NCI-H2196 (cell line): ENCODE data around the gene POLDIP2.

Experiments
- DNase-seq: peaks from one replicate; lab custom pipeline; 2025; ENCODE audit not compliant: unreplicated experiment; lab: John Stamatoyannopoulos, UW

The POLDIP2 gene, protein sequence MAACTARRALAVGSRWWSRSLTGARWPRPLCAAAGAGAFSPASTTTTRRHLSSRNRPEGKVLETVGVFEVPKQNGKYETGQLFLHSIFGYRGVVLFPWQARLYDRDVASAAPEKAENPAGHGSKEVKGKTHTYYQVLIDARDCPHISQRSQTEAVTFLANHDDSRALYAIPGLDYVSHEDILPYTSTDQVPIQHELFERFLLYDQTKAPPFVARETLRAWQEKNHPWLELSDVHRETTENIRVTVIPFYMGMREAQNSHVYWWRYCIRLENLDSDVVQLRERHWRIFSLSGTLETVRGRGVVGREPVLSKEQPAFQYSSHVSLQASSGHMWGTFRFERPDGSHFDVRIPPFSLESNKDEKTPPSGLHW

DNA sequence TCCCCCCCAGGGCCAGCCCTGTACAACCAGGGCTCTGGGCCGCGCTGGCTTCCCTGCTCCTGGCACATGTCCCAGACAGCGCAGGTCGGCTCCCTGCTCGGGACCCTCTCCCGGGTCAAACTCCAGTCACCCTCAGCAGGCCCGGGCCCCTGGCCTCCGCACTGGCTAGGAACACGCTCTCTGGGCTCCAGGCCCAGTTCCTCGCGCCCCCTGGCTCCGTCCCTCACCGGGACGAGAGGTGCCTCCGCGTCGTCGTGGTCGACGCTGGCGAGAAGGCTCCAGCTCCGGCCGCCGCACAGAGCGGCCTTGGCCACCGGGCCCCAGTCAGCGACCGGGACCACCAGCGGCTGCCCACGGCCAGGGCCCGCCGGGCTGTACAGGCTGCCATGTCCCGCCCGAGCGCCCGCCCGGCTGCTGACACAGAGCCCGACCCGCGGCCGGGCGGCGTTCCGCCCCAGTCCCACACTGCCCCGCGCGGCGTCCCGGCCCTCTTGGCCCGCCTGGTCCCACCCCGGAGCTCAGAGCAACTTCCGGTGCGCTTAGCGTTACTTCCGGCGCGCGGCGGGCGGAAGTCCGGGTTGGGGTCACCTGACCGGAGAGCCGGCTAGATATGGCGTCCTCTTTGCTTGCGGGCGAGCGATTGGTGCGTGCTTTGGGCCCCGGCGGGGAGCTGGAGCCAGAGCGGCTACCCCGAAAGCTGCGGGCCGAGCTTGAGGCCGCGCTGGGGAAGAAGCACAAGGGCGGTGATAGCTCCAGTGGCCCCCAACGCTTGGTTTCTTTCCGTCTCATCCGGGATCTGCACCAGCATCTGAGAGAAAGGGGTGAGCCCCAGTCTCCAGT, at the start of gene POLDIP2:
TSS of gene POLDIP2 (minus strand) at position 467 of the 840 bp plus-strand sequence. CDS start at position 388, 79 bp downstream.
- DNase-seq: peak; percentile 80

- DNase-seq: peak; percentile 33
Measured at GRCh38 chr17:28406473-28406814, 49.1 kb upstream of the POLDIP2 start.

DNA sequence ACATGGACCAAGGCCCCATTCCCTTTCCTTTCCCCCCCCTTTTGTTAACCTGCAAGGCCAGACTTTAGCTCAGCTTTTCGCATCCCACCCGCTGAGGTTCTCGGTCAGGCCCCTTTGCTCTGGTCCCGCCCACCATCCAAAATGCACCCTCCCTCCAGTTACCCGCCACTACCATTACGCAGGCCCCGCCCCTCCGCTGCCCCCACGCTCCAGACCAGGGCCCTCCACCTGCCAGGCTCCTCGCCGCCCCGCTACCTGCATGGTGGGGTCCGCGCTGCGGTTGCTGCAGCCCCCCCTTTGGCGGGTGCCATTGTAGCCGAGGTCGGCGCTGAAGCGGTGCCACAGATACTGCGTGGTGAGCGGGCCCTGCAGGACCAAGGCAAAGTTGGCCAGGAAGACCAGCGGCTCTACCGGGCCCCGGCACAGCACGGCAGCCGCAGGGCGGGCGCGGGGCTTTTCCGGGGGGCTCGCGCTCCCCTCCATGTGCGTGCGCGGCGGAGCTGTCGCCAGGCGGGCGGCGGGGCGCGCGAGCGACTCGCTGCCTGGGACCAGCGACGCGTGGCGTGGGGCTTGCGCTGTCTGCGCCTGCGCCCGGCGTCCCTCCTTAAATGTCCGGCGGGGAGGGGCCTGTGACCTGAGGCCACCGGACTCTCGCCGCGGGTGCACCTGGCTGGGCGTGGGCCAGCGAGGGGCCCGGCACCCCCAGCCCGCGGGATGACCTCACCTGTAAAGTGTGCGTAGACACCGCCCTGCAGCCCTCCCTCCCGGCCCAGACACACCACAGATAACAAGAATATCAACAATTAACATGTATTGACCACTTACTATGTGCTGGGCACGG, 48.5 kb upstream of the POLDIP2 start, which contains the start of gene SLC46A1:
TSS of gene SLC46A1 (minus strand) at position 581 of the 841 bp plus-strand sequence. CDS start at position 483, 98 bp downstream.
- peak; percentile 42 for DNase-seq

GRCh38 chr17:28404812-28405570, 47.7 kb upstream of the POLDIP2 start:
- no peak for DNase-seq

DNA sequence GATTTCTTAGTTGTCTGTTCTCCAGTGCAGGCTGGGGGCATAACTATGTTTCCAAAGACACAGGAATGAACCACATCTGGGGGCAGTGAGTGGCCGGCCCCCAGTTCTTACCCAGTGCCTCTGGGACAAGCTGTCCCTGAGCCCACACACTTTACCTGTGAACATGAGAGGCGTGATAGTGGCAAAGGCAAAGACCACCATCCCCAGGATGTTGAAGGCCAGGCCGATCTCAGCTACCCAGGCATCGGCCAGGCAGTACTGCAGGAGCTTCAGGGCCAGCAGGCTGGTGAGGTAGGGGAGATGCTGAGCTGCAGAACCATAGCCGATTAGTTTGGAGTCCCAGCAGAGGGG, 47.1 kb upstream of the POLDIP2 start:
- no peak for DNase-seq

DNA sequence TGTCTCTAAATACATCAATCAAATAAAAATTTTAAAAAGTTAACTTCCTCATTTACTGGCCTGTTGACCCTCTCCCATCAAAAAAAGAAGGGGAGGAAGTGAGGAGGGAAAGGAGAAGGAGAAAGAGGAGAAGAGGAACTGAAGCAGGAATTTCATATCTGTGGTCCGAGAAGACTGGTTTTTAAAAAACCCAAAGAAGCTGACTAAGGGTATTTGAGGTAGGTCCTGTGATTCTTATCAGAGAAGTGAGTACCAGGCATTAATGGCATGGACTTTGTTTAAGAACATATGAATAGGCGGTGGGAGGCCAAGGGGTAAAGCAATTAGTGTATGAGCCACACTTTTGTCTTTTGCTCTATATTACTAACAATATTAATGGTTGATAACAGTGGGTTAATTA, 46.7 kb upstream of the POLDIP2 start:
- no peak for DNase-seq

DNA sequence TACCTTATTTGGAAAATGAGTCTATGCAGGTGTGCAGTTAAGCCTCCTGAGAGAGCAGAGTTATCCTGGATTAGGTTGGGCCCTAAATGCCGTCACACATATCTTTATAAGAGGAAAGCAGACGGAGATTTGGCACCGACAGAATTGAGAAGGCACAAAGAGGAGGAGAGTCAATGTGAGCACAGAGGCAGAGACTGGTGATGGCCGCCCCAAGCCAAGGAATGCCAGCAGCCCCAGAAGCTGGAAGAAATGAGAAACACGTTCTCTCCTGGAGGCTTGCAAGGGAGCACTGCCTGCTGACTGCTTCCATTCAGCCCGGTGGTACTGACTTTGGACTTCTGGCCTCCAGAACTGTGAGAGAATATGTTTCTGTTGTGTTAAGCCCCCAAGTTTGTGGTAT, 45.5 kb upstream of the POLDIP2 start:
- no peak for DNase-seq

GRCh38 chr17:28402224-28402630, 44.9 kb upstream of the POLDIP2 start:
- no peak for DNase-seq

DNA sequence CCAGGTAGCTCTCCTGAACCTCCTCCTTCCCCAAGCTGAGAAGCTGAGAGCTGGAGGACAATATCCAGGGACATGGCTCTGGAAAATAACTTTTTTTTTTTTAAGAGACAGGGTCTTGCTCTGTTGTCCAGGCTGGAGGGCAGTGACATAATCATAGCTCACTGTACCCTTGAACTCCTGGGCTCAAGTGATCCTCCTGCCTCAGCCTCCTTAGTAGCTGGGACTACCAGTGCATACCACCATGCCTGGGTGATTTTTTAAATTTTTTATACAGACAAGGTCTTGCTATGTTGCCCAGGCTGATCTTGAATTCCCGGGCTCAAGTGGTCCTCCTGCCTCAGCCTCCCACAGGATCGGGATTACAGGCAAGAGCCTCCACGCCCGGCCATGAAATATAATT, 42.5 kb upstream of the POLDIP2 start:
- DNase-seq: no peak

DNA sequence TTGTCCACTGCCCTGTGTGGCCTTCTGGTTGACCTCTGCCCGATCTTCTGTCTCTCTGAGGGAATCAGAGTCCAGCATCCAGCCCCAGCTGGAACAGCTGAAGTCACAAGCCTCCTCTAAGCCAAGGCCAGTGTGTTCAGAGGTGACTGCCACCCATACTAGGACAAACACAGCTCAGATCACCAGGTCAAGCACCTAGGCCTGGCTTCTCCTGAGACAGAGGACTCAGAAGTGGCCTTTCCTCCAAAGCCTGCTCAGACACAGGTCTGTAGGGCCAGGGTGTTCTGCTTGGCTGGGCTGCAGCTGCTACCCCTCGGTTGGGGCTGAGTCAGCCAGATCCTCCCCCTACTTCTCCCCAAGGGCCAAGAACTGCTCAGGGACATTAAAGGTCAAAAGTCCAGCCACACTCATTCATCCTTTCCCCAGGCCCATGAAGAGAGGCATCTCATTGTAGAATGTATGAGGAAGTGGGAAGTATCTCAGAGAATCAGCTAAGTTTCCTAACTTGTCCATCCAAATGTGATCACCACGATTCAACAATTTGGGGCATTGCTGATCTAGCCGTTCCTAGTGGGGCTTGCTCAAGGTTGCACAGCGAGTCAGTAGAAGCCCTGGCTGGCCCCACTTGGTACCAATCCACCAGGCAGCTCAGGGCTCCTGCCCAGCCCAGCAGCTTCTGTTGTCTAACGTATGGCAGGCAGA, 41.1 kb upstream of the POLDIP2 start:
- DNase-seq: no peak

- no peak for DNase-seq
Measured at GRCh38 chr17:28397687-28398279, 40.5 kb upstream of the POLDIP2 start.

DNA sequence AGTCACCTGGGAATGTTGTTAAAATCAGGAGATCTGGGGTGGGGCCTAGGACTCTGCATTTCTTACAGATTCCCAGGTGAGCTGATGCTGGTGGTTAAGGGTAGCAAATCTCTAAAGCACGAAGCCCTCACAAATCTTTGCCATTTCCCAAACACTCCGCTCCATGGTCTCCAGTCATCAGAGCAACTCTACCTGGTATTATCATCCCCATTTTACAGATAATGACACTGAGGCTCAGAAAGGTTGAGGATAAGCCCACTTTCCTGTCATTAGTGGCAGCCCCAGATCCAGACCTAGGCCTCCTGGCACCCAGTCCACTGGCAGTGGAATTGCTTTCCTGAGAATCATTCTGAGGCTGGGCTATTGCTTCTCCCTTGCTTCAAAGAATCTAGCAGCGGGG, 39.9 kb upstream of the POLDIP2 start:
- DNase-seq: no peak

DNA sequence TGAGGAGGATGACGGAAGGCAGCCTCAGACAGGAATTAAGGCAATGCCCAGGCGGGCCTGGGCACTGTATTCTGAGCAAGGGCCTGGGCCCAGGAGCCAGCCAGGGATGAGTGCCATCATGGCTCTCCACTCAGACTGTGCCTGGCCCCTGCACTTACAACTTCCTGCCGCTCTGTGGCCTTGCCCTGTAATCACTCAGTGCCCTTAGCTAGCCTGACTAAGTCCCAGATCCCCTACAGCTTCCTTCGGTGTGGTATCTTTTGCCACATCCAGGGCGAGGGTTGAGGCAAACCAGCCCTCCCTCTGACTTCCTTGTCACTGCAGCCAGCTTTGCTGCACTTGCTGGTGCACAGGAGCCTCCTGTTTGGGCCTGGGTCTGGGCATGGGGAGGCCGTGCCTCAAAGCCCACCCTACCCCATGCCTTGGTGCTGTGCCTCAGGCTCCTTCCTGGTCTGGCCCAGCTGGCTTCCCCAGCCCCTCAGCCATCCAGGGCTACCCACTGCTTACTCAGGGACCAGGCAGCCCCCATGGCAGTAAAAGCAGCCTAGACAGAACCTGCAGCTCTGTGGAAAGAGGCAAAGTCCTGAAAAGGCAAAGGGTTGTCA, 39.4 kb upstream of the POLDIP2 start:
- DNase-seq: no peak

DNA sequence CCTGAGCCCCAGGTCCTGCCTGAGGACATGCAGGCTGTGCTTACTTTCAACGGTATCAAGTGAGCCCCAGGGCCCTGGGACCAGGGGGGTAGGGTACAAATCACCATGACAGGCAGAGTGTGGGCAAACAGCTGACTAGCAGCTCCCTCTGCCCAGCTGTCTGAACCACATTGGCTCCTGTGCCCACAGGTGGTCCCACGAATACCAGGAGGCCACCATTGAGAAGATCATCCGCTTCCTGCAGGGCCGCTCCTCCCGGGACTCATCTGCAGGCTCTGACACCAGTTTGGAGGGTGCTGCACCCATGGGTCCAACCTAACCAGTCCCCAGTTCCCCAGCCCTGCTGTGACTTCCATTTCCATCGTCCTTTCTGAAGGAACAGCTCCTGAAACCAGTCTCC, 38.6 kb upstream of the POLDIP2 start:
- DNase-seq: no peak

DNA sequence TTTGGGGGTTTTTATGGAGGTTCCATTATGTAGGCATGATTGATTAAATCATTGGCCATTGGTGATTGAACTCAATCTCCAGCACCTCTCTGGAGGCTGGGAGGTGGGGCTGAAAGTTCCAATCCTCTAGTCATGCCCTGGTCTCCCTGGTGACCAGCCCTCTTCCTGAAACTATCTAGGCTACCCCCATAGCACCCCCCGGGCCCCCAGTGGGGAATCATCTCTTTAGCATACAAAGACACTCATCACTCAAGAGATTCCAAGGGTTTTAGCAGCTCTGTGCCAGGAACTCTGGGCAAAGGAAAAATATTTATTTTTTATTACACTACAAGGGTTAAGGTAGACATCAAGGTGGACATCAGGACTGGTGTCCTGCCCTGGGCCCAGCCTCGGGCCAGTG, 38.1 kb upstream of the POLDIP2 start:
- no peak for DNase-seq

GRCh38 chr17:28394337-28395116, 37.2 kb upstream of the POLDIP2 start:
- no peak for DNase-seq

DNA sequence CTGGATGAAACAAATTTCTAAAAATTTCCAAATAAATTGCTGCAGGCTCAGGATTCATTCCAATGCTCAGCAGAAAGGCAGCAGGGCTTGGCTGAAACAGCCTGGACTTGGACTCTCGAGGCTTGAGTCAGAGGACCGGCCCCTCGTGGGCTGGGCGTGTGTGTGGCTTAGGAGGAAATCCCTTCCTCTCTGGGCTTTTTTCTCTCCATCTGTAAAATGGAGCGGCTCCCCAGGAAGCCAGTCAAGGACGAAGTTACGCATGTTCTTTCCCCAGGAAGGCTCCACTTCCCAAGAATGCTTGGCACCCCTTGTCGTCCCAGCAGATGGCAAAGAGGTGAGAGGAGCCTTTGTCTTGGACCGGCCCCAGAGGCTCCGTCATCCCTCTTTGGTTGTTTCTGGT, 35.2 kb upstream of the POLDIP2 start:
- DNase-seq: no peak

DNA sequence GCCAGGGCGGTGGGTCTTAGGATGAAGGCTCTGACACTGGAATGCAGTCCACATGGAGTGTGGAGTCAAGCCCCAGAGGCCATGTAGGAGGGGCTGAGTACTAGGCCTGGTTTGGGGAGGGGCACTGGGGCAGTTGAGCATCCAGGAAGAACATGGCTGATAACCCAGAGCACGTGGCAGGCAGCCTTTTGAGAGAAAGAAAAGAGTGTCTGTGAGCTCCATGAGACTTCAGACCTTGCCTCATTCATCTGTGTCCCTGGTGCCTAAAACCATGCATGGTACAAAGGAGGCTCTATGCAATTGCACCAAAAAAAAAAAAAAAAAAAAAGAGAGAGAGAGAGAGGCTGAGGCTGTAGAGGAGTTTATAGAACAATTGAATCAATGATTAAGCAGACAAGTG, 34.1 kb upstream of the POLDIP2 start:
- DNase-seq: no peak

- DNase-seq: no peak
Measured at GRCh38 chr17:28390984-28391383, 33.7 kb upstream of the POLDIP2 start.
